CD4-positive, alpha-beta T cell treated with Interleukin-17A for 1 hour (primary cell): Measurements from ENCODE around the gene NKAIN2.
"Not testable (repeated sequence)": the region's sequence is repeated elsewhere in the genome, so short reads cannot be mapped to it uniquely, and the experiment has no call there.

ENCODE experiments used
- DNase-seq: peaks from one replicate; pipeline ENCODE4 v3.0.0-alpha.2; 2020

The NKAIN2 gene

GRCh38 chr6:124233221-124233620 is 429.6 kb downstream of the NKAIN2 start:
- no peak for DNase-seq

DNA sequence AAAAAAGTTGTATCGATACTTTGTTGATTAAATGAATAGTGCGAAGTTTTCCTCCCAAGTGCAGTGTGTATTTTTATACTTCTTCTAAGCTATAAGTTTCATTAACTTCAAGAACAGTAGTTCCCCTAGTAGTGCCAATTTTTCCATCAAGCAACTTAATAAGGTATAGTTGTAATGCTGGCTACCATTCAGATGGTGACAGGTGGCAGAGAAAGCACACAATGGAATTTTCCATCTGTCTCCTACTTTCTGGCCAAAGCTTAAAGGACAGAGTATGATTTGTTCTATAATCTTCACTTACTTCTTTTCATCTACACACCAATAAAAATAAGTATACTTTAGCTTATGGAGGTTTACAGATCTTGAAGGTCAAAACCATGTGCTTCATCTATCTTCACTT is 431.1 kb downstream of the NKAIN2 start:
- no peak for DNase-seq

DNA sequence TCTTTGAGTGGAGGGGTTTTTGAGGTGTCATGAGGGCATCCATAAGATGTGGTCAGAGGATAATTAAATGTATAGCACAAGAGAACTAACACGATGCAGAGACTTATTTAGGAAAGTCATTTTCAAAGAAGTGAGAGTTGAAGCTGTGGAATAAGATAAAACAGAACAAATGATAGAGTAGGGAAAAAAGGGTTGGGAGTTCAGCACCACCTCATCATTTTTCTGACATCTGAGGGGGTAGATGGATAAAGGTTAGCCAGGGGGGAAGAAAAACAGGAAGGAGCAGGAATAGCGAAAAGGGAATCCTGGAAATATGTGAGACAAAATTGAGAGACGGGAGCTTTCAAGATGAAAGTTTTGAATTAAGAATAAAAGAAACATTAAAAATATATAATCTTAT is 434.2 kb downstream of the NKAIN2 start:
- no peak for DNase-seq

DNA sequence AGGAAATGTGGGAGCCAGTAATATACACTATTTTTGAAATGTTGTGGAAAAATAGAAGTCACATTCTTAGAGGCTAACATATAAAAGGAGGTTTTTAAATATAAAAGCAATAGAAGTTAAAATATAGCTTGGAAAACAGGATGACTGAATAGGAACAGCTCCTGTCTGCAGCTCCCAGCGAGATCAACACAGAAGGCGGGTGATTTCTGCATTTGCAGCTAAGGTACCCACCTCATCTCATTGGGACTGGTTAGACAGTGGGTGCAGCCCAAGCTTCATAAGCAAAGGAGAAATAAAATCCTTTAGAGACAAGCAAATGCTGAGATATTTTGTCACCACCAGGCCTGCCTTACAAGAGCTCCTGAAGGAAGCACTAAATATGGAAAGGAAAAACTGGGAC is 434.7 kb downstream of the NKAIN2 start:
- DNase-seq: not testable (repeated sequence)

DNA sequence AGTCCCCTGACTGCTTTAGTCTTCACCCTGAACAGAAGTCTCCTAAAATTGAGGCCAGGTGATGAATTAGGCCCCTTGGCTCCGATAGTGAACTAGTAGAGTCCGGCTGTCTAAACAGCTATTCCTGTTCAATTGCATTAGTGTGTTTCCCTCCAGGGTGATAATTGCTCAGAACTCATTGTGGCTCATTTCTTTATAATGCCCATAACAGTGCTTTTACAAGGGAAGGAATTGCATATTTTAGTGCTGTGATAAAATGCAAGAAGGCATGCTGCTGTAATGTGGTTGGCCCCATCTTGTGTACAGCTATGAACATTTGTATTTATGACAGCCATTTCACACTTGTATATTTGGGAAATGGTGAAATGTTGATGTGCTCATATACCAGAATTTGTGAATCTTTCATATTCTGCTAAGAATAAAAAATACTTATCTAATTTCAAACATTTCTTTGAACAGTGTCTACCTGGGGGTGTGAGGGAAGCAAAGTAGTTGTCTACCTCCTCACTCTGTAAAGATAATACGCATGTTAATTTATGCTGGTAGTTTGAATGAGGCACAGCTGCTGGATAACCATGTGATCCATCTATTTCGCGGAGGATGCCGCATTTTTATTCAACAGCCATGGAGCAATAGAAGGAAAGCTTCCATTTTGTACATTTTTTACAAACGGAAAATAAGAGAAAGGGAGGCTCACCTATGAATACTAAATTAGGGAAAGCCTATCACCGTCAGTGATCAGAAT is 451.4 kb downstream of the NKAIN2 start:
- DNase-seq: no peak

GRCh38 chr6:124260337-124260736 is 456.7 kb downstream of the NKAIN2 start:
- DNase-seq: no peak

- DNase-seq: no peak
Observed at GRCh38 chr6:124269733-124270132, 466.1 kb downstream of the NKAIN2 start.

DNA sequence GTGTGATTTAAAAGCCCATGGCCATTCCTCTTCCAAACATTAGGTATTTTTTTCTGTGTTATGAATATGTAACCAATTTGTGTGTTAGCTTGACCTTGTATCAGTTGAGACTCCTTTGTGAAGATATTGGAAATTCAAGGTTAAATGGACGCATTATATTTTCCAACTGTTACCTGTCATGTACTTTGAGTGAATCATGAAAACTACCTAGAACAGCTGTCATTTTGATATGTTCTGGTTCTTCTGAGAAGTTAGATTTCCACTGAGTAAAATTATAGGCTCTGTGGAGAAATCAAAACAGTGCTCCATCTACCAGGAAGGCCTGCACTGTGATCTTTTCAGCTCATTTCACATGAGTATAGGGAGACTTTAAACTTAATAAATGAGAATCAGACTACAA is 470.0 kb downstream of the NKAIN2 start:
- DNase-seq: no peak

DNA sequence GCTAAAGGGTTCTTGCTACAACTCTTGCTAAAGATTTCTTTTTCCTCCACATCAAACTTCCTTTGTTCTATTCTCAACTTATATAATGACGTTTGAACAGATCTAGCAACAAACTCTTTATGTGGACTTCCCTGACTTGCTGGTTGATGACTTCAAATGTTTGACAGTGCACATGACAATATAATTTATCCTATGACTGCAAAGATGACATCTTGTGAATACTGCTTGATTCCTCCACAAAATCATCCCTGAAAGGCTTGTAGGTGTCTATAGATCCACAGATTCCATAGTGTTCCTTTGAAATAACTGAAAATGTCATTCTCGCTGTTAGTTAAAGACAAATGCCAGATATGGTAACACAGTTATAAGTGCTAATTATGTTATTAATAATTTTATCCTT is 478.9 kb downstream of the NKAIN2 start:
- DNase-seq: no peak

DNA sequence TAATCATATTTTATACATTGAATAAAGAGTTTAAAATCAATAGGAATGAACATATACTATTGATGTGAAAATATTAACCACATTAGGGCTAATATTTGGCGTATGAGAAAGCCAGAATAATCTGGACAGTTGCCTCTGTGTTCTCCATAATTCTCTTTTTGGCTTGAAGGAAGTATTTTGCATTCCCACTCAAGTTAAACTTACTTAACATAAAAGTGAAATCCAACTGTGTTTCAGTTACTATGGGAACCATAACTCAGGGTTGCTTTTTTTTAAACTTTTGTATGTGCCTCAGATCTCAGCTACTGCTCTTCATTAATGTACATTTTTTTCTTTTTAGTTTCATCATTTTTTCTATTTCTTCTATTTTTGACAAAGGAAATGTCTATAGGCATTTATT is 479.8 kb downstream of the NKAIN2 start:
- no peak for DNase-seq

DNA sequence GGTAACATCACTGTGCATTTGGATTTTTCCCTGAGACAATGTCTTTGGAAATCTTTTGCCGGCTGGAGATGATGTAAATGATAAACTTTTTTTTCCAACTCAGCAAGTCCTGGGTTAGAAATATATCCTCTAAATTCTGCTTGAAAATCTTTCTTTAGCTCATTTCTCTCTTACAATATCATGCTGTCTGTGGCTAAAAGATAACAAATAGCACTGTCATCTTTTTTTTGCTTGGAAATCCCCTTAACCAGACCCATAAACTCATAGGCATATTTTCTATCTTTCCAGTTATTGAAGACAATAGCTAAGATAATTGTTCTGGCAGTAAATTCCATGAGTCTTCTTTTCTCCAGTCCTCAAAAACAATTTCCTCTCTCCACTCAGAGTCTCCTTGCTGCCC is 481.5 kb downstream of the NKAIN2 start:
- no peak for DNase-seq

DNA sequence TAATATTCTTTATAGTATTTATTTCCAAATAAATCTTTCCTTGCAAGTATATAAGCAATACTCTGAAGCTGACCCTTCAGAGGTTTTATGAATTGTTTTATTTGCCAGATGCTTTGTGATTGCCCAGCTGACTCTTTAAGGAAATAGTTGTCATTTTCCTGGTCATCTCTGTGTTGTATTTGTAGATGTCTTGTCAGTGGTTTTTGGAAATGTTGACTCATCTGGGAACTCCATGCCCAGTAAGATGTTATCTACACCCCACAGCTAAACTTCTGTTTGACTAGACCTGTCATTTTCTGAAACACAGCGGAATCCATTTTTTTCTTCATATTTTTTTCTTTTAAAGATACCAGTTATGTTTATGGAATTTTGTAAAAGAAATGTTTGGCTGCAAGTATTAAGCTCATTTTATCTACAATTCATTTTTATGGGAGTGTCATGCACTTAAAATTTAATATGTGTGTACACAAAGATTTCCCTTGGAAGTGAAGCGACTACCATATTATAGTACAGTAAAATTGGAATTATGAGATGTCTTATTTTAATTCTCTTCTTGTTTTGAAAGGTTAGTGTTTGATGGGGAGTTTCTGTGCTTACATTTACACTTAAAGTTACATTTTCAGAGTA is 491.0 kb downstream of the NKAIN2 start:
- no peak for DNase-seq

DNA sequence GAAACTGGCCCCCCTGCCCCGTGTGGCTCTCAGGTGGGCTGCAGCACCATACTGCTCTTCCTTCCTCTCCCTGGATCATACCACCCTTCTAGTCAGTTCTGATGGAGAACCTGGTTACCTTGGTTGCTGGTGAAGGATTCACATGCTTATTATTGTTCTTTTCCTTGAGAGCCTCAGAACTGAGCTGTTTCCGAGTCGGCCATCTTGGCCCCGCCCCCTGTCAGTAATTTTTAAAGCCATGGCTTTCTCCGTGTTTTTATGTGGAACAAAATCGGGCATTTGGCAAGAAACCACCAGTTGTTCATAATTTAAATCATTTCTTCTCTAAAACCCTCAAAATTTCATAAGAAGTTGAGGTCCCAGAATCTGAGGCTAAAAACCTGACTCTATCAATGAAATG is 493.8 kb downstream of the NKAIN2 start:
- DNase-seq: no peak

- DNase-seq: no peak
Observed at GRCh38 chr6:124298730-124299129, 495.1 kb downstream of the NKAIN2 start.

DNA sequence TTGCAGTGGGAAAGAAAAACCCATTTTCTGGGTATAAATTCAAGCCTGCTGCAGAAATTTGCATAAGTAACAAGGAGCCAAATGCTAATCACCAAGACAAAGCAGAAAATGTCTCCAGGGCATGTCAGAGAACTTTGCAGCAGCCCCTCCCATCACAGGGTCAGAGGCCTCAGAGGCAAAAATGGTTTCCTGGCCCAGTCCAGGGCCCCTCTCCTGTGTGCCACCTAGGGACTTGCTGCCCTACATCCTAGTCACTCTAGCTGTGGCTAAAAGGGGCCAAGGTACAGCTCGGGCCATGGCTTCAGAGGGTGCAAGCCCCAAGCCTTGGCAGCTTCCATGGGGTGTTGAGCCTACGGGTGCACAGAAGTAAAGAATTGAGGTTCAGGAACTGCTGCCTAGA is 497.2 kb downstream of the NKAIN2 start:
- not testable (repeated sequence) for DNase-seq

DNA sequence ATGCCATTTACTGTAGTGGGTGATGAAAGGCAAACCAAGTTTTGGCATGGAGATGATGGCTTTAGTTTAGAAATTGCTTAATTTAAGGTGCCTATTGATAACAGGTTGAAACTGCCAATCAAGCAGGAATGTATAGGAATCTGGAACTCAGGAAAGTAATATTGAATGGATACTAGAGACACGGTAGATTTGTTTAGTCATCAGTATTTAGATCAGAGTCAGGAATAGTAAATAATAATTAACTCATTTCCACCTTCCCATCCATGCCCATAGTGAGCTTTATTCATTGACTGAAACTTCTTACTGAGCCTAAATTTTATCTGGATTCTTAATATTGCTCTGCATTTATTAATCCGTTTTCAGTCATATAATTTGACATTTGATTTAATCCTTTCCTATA is 500.3 kb downstream of the NKAIN2 start:
- DNase-seq: no peak

GRCh38 chr6:124310139-124310538 is 506.5 kb downstream of the NKAIN2 start:
- DNase-seq: no peak

DNA sequence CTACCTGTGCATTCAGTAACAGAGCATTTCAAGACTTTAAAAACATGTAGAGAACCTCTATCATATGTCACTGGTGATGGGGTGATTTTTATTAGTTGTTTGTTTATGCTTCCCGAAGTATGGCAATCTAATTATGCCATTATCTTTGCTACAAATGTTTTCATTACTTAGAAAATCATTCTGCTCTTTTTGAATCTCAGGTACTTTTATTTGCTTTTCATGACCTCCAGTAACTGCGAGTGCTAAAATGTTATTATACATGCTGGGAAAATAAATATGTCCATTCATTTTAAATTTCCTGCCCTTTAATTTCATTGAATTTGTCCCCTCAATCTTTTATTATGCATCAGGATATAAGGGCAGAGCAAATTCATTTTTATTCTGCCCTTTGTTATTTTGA is 515.7 kb downstream of the NKAIN2 start:
- no peak for DNase-seq

DNA sequence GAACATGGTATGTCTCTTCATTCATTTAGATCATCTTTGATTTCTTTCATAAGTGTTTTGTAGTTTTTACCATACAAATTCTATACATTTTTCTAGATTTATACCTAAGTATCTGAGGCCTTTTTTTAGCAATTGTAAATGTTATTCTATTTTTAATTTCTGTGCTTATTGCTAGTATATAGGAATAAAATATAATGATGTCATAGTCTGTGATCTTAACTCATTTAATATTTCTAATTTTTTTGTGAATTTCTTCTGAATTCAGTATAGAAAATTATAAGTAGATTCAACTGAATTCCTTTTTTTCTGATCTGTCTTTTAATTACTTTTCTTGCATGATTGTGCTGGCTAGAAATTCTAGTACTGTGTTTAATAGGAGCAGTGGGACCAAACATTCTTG is 520.6 kb downstream of the NKAIN2 start:
- DNase-seq: no peak

DNA sequence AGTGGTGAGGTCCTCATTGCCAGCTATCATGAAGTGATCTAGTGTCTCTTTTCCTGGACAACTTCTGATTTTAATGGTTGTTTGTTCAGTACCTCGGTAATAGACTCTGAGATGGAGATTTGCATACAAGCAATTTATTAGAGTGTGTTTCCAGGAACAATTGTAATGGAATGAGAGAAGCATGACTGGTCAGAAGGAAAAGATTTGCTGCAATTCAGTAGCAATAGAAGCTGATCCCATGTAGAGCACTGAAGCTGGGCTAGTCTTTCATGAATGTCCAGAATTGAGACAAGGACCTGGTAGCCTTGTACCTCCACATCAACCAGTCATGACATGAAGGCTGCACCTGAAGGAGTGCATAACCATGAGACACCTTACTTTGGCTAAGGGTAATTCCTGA is 526.5 kb downstream of the NKAIN2 start:
- DNase-seq: no peak

DNA sequence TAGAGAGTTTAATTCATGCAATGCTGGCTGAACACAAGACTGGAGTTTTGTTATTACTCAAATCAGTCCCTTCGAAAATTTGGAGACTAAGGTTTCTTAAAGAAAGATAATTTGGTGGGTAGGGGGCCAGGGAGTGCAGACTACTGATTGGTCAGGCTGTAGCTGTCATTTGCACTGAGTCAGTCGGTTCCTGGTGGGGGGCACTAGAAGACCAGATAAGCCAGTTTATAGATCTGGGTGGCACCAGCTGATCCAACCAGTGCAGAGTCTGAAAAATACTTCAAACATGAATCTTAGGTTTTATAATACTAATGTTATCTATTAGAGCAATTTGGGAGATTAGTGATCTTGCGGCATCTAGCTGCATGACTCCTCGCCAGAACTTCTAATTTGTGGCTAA is 530.7 kb downstream of the NKAIN2 start:
- DNase-seq: no peak

- DNase-seq: no peak
Observed at GRCh38 chr6:124339610-124340334, 536.1 kb downstream of the NKAIN2 start.

DNA sequence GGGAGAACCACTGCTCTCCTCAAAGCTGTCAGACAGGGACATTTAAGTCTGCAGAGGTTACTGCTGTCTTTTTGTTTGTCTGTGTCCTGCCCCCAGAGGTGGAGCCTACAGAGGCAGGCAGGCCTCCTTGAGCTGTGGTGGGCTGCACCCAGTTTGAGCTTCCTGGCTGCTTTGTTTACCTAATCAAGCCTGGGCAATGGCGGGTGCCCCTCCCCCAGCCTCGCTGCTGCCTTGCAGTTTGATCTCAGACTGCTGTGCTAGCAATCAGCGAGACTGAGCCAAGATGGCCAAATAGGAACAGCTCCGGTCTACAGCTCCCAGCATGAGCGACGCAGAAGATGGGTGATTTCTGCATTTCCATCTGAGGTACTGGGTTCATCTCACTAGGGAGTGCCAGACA is 544.7 kb downstream of the NKAIN2 start:
- not testable (repeated sequence) for DNase-seq

DNA sequence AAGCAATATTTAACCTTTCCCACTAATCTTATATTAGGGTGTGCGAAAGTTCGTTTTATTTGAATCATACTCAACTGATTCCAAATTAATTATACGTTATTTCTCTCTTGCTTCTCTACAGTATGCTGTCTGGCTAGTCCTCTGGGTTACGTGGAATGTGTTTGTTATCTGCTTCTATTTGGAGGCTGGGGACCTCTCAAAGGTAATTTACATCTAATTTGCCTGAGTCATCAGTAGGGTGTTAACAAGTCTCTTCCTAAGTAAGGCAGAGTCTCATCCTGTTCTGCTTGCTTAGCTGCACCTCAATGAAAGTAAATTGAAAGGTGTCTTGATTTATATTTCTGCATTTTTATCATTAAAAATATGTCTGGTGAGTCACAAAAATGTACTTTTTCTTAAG is 551.5 kb downstream of the NKAIN2 start:
- no peak for DNase-seq
